NCI-H69 (cell line): ENCODE measurements around the gene KLK15.
"Not testable (repeated sequence)": the region's sequence is repeated elsewhere in the genome, so short reads cannot be mapped to it uniquely, and the experiment has no call there.

Experiments
- DNase-seq: peaks from one replicate; lab custom pipeline; 2025; lab: John Stamatoyannopoulos, UW

Gene KLK15

DNA sequence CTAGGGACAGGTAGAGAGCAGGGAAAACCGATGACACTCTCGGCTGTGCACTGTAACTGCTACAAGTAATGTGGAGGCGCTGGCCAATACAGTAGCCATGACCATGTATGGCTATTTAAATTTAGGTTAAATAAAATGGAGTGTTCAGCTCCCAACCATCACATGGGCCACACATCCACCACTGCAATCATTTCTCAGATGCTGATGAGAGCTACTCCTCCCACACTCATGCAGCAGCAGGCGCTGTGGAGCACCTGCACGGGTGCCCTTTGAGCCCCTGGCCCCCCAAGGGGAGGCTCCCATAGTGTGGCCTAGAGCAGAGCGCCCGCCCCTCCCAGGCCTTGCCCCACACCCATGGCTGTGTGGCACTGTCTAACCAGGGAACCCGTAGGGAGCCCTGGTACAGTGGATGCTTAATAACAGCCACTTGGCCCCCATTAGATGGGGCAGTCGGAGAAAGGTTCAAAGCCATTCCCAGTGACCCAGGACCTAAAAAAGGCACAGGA lies 37.2 kb downstream of the KLK15 start:
- peak; percentile 59 for DNase-seq

- peak; percentile 53 for DNase-seq
Measured at GRCh38 chr19:50795664-50796073, 37.7 kb downstream of the KLK15 start.

DNA sequence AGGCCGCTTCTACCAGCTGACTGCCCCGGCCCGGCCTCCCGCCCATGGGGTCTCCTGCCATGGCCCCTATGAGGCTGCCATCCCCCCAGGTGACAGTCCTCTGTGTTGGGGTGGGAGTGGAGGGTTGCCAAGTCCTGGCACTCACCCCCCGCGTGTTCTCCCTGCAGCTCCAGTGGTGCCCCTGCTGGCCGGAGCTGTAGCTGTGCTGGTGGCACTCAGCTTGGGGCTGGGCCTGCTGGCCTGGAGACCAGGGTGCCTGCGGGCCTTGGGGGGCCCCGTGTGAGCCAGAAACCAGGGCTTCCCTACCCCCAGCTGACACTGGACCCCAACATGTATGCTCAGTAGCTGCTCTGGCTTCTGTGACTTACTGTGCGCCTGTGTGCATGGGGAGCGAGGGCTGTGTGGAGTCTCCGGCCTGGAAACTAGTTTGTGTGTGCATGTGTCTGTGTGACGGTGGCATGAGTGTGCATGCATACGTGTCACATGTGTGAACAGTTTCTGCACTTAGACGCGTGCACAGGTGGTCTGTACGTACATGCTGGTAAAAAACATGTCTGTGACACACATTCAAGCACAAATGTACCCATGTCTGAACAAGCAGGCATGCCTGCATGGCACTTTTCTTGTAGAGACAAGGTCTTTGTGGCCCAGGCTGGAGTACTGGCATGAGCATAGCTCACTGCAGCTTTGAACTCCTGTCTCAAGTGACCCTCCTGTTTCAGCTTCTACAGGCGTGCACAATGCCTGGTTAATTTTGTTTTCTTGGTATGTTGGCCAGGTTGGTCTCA lies 38.3 kb downstream of the KLK15 start:
- peak; percentile 78 for DNase-seq

DNA sequence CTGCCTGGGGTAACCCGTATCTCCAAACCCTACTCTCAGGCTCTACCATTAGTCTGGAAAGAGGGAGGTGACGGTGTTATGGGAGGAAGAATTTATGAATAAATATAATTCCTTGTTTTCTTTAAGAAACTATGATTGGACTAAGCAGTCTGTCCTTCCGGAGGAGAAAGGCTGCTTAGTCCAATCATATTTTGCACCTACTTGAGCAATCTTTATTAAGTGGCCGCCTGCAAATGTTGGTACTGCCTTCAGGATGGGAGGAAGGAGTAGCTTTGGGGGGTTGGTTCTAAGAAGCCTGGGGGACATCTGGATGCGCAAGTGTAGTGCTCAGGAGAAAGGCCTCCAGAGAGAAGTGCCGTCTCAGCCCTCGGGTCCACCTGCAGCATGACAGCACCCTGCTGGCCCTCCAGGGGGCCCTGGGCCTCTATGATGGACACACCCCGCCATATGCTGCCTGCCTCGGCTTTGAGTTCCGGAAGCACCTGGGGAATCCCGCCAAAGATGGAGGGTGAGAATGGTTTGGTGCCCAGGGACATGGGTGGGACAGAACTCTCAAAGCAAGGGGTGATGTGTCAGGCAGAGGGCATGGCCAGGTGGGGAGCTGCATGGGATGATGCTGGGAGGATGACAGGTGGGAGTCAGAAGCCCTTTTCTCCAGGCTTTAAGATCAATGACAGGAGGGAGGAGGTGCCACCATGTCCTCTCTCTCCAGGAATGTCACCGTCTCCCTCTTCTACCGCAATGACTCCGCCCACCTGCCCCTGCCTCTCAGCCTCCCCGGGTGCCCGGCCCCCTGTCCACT lies 39.1 kb downstream of the KLK15 start:
- peak; percentile 89 for DNase-seq

DNA sequence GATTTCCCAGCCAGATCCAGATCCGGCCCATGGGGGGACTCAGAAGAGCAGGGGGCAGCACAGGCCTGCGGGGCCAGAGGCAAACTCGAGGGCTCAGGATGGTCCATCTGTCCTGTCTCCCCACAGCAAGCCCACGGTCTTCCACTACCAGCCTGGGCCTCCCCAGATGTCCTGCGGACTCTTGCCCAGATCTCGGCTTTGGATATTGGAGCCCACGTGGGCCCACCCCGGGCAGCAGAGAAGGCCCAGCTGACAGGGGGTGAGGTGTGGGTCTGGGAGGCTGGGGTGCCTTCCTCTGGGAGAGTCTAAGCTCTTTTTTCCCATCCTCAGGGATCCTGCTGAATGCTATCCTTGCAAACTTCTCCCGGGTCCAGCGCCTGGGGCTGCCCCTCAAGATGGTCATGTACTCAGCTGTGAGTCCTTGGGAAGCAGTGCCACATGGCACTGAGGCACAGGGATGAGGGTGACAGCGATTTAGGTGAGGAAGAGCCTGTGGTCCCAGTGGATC lies 39.8 kb downstream of the KLK15 start:
- DNase-seq = no peak

- DNase-seq = no peak
Measured at GRCh38 chr19:50792272-50793250, 40.8 kb downstream of the KLK15 start.

DNA sequence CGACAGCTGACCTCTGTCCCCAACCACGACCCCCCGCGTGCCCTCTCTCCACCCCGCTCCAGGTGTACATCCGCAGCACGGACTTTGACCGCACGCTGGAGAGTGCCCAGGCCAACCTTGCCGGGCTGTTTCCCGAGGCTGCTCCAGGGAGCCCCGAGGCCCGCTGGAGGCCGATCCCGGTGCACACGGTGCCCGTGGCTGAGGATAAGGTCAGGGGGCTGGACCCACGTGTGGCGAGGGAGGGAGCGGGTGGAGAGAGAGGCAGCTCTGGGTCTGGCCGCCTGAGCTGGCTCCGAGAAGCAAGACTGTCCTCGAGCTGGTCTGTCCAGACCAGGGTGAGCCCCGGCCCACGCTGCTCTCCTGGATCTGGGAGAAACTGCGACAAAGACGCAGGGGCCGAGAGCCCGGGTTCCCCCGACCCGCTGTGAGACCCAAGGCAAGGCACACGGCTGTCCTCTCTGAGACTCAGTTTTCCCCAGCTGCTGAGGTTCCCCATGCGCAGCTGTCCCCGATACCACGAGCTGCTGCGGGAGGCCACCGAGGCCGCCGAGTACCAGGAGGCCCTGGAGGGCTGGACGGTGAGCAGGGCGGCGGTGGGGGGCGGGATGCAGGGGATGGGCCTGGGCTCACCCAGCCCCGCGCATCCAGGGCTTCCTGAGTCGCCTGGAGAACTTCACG lies 41.6 kb downstream of the KLK15 start:
- DNase-seq = no peak

- DNase-seq = no peak
Measured at GRCh38 chr19:50790922-50791467, 42.4 kb downstream of the KLK15 start.

- DNase-seq = no peak
Measured at GRCh38 chr19:50790396-50790795, 43.0 kb downstream of the KLK15 start, which contains the start of gene ACP4. TSS of gene ACP4 (plus strand) at chr19:50790415. CDS start at chr19:50790415, 0 bp downstream.

GRCh38 chr19:50785329-50785728 lies 48.0 kb downstream of the KLK15 start:
- DNase-seq = no peak

DNA sequence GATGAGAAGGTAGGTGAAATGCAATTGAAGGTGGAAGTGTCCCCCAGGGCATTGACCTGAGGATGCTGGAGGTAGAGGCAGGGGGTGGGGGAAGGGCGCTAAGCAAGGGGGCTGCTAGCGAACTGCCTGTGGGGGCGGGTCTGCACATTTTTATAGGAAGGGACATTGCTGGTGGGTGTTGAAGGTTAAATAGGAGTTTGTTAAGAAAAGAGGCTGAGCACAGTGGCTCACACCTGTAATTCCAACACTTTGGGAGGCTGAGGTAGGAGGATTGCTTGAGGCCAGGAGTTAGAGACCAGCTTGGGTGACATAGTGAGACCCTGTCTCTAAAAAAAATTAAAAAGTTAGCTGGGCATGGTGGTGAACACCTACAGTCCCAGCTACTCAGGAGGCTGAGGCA lies 48.7 kb downstream of the KLK15 start:
- DNase-seq = no peak

GRCh38 chr19:50783848-50784152 lies 49.6 kb downstream of the KLK15 start:
- not testable (repeated sequence) for DNase-seq

DNA sequence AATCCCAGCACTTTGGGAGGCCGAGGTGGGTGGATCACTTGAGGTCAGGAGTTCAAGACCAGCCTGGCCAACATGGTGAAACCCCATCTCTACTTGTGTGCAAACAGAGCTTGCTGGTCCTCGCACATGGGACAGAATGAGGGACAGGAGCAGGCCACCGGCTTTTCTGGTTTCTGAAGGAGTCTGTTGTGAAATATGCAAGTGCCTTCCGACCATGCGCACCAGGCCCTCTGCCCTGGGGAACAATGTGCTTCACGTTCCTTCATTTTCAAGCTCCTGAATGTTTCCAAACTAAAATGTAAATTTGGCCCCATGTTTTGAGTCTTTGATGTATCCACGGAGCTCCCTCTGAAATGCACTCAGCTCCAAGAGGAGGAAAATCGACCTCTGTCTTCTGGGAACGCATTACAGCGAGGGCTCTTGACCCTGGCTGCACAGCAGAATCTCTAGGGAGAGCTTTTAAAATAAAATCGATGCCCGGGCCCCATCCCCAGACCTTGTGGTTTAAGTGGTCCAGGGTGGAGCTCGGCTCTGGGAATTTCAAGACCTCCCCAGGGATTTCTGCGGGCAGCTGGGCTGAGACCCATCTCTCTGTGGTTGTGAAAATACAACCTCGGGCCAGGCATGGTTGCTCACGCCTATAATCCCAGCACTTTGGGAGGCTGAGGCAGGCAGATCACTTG lies 52.5 kb downstream of the KLK15 start:
- no peak for DNase-seq

DNA sequence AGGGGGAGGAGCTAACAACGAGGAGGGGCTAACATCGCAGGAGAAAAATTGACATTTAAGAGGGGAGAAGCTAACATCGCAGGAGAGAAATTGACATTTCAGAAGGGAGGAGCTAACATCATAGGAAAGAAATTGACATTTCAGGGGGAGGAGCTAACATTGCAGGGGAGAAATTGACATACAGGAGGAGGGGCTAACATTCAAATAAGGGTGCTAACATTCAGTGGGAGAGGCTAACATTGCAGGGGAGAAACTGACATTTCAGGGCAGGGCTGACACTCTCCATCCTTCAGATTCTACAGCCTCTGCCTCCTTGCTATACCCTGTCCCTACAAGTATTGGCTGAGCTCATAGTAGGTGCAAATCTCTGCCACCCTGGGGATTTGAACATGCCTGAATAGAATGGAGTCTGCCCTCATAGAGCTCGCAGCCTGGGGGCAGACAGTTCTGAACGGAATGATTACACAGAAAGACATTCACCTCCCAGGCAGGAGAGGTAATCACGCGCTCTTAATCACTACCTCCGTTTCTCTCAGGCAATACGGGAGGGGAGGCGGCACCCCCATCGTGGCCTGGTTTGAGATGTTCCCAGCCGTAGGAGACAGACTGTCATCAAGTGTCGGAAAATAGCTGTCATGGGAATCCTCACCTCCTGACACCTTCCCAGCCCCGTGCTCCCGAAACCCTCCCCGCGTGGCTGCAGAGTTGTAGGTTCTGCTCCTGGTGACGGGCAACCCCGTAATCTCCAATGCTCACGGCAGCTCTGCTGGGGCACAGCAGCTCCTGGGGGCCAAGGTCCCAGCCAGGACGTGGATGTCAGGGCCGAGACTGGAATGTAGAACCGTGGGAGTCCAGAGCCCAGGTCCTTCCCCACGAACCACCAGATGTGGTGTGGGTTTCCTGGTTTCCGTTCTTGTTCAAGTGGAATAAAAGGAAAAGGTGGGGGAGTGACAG lies 53.6 kb downstream of the KLK15 start:
- peak; percentile 63 for DNase-seq

GRCh38 chr19:50778906-50779430 lies 54.4 kb downstream of the KLK15 start:
- no peak for DNase-seq

GRCh38 chr19:50777830-50778303 lies 55.5 kb downstream of the KLK15 start:
- DNase-seq = peak; percentile 44

DNA sequence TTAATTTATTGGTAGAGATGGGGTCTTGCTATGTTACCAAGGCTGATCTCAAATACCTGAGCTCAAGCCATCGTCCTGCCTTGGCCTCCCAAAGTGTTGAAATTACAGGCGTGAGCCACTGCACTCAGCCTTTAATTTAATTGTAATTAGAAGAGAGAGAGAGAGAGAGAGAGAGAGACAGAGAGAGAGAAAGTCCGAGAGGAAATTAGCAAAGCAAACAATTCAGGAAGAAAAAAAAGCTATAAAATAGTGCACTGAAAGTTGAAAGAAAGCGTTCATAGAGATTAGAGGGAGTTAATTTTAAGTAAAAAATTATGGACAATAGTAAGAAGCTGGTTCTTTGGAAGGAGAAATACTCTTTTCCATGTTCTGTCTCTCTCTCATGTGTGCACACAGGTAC lies 56.1 kb downstream of the KLK15 start:
- DNase-seq = no peak

DNA sequence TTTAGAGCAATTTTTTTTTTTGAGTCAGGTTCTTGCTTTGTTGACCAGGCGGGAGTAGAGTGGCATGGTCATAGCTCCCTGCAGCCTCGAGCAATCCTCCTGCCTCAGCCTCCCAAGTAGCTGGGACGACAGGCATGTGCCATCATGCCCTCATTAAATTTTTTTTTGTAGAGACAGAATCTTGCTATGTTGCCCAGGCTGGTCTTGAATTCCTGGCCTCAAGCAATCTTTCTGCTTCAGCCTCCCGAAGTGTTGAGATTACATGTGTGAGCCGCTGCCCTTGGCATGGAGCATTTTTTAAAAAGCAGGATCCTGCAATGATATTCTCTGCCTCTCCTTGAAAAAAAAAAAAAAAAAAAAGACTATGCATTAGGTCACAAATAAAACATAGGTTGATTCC lies 57.2 kb downstream of the KLK15 start:
- DNase-seq = no peak
